Omental fat pad (tissue), 4 donors: ENCODE data around the gene TMEM182. TPM values are rescaled to one million over a fixed set of nuclear protein-coding genes. Genes with fewer than 3 reads are reported as not detected.

Experiments used
- ATAC-seq: fragments of 150-250 bp; one replicate; pipeline ENCODE4 v1.9.1; 2016; ENCODE audit warnings: mild to moderate bottlenecking, moderate library complexity; ENCODE audit not compliant: low FRiP score
- DNase-seq: peaks from one replicate; pipeline ENCODE4 v3.0.0-alpha.2; 2019; ENCODE audit warnings: low spot score
- total RNA-seq, 4 donors: library from RNA; depleted of rRNA; stranded (reverse); fragments of >200 nt; gene quantifications; one replicate each; pipeline ENCODE4 v1.1.0, GENCODE V29; 2016
- TF ChIP-seq, protein P1 (sequence below), 3 donors: fragments of 450-650 bp; IDR thresholded peaks; one replicate each; pipeline ENCODE4 v1.5.1; 2016 to 2017; ENCODE audit warnings: antibody characterized with exemption in 3 of 3, mild to moderate bottlenecking in 3 of 3, moderate library complexity in 2 of 3

The TMEM182 gene
- total RNA-seq, 4 donors from 2014 or later, result 1.3 to 2.4 (median 1.5) TPM

DNA sequence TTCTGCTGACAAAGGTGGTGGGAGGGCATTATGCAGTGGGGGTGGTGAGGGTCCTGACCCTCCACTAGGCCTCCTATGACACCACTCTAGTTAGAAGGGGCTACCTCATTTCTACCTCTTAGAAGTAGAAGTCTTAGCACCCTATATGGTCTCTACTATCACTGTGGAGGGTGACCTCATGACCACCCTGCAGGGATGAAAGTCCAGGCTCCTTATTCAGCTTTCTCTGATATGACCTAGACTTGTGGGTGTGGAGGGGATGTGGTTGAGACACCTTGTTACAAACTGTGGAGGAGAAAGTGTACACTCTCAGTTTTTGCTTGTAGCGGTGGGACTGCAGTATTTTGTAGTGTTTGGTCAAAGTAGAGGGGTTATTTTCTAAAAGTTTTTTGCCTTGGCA, 18.6 kb downstream of the TMEM182 start:
- DNase-seq, result no peak
- ATAC-seq, result no peak
- TF ChIP-seq, protein P1, sequence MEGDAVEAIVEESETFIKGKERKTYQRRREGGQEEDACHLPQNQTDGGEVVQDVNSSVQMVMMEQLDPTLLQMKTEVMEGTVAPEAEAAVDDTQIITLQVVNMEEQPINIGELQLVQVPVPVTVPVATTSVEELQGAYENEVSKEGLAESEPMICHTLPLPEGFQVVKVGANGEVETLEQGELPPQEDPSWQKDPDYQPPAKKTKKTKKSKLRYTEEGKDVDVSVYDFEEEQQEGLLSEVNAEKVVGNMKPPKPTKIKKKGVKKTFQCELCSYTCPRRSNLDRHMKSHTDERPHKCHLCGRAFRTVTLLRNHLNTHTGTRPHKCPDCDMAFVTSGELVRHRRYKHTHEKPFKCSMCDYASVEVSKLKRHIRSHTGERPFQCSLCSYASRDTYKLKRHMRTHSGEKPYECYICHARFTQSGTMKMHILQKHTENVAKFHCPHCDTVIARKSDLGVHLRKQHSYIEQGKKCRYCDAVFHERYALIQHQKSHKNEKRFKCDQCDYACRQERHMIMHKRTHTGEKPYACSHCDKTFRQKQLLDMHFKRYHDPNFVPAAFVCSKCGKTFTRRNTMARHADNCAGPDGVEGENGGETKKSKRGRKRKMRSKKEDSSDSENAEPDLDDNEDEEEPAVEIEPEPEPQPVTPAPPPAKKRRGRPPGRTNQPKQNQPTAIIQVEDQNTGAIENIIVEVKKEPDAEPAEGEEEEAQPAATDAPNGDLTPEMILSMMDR (IDR thresholded peaks at IDR 0.05), result no peak

DNA sequence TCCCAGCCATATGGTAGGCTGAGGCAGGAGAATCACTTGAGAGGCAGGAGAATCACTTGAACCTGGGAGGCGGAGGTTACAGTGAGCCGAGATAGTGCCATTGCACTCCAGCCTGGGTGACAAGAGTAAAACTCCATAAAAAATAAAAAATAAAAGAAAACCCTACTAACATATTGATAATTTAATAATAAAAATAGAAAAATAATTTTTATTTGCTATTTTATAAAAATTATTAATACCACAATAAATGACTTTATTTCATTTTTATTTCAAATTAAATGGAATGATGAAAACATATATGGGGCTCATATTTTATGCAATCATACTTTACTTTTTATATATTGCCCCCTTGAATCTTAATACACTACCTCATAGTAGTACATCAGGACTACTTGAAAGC, 20.4 kb downstream of the TMEM182 start:
- DNase-seq (no peak), ATAC-seq (no peak)
- TF ChIP-seq, protein P1 (IDR thresholded peaks at IDR 0.05), result no peak

GRCh38 chr2:102782933-102783332, 21.1 kb downstream of the TMEM182 start:
- ATAC-seq (no peak), DNase-seq (no peak)
- TF ChIP-seq, protein P1 (IDR thresholded peaks at IDR 0.05), result no peak

DNA sequence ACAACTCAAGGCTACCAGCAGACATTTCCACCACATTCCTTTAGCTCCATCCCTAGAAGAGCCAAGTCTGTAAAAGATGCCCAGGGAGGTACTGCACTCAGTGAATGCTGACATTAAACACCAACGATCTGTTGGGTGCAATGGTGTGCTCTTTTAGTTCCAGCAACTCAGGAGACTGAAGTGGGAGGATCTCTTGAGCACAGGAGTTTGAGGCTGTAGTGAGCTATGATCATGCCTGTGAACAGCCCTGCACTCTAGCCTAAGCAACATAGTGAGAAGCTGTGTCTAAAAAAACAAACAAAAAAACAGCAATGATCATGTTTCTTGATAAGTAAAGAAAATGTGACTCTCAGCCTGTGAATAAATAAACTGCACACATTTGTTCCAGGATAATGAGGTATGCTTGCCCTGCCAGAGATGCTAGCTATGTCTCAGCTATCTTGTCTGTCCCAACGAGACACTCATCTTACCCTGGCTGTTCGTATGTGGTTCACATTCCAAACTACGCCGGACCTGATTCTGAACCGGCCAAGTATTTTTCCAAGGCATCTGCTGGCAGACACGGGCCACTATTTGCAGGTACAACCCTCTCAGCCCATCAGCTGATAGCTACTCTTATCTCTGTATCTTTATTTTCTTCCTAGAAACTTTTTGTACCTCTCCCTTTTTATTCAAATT, 21.8 kb downstream of the TMEM182 start:
- ATAC-seq (no peak), DNase-seq (no peak)
- TF ChIP-seq, protein P1 (IDR thresholded peaks at IDR 0.05), result no peak

- DNase-seq, result no peak
- TF ChIP-seq, protein P1 (IDR thresholded peaks at IDR 0.05), result no peak
- ATAC-seq, result no peak
These were observed 23.1 kb downstream of the TMEM182 start for GRCh38 chr2:102784940-102785339.

- no peak for ATAC-seq
- TF ChIP-seq, protein P1 (IDR thresholded peaks at IDR 0.05), result no peak
These were observed 26.5 kb downstream of the TMEM182 start for GRCh38 chr2:102788216-102788884.

GRCh38 chr2:102788885-102789260, 27.0 kb downstream of the TMEM182 start:
- ATAC-seq (no peak), DNase-seq (no peak)
- TF ChIP-seq, protein P1 (IDR thresholded peaks at IDR 0.05), result no peak

More at GRCh38 chr2:102788216-102788884, 26.5 kb downstream of the TMEM182 start:
- no peak for DNase-seq
